PFSK-1 (cell line): Measurements from ENCODE around the gene ZFHX3.

Experiments
- POLR2AphosphoS5 ChIP-seq: IDR thresholded peaks from 2 replicates; pipeline ENCODE4 v1.6.1; 2012; ENCODE audit warnings: low read depth, mild to moderate bottlenecking, control low read depth, low read length, moderate library complexity
- SIN3A ChIP-seq: IDR thresholded peaks from 2 replicates; pipeline ENCODE4 v1.6.1; 2012; ENCODE audit warnings: mild to moderate bottlenecking, low read length, moderate library complexity, borderline replicate concordance; ENCODE audit not compliant: insufficient read depth
- TAF1 ChIP-seq: IDR thresholded peaks from 2 replicates; pipeline ENCODE4 v1.6.1; 2012; ENCODE audit warnings: low read length, control low read depth, borderline replicate concordance; ENCODE audit not compliant: insufficient read depth
- TF ChIP-seq, protein P1 (sequence below), 2 experiments: IDR thresholded peaks; 2 replicates each; pipeline versions ENCODE4 v1.6.1 to v1.8.0; 2011 to 2012; ENCODE audit warnings: low read depth in 2 of 2, low read length in 2 of 2, control low read depth in 1 of 2, inconsistent platforms in 1 of 2, mild to moderate bottlenecking in 1 of 2, moderate library complexity in 1 of 2; ENCODE audit not compliant: insufficient read depth in 1 of 2

DNA sequence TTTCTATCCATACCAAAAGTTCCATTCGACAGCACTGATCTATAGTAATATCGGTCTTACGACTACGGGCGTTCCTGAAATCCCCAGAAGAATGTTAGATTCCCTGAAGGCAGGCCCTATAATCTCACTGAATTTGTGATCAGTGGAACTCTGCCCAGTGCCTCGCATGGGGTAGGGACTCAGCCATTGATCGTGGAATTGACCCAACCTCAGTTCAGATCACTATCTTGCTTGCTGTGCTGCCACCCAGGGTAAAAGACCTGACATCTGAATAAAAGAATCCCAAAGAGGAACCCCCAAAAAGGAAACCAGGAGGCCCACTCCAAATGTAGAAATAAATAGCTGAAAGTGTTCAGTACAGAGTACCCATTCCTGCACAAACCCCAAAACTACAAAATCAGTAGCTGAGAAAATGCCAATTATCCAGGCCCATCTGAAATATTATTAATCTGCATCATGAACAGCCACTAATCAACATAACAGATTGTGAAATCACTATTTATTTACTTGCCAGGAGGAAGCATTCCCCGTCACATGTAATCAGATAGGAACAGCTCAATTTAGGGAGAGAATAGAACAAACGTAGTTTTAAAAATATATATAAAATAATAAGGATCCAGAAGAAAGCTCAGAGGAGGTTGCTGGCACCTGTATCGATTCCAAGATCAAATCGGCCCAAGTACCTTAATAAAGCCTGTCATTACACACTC is 221.9 kb downstream of the ZFHX3 start:
- TF ChIP-seq POLR2AphosphoS5 (no peak), SIN3A (no peak), TAF1 (no peak)
- TF ChIP-seq, protein P1, sequence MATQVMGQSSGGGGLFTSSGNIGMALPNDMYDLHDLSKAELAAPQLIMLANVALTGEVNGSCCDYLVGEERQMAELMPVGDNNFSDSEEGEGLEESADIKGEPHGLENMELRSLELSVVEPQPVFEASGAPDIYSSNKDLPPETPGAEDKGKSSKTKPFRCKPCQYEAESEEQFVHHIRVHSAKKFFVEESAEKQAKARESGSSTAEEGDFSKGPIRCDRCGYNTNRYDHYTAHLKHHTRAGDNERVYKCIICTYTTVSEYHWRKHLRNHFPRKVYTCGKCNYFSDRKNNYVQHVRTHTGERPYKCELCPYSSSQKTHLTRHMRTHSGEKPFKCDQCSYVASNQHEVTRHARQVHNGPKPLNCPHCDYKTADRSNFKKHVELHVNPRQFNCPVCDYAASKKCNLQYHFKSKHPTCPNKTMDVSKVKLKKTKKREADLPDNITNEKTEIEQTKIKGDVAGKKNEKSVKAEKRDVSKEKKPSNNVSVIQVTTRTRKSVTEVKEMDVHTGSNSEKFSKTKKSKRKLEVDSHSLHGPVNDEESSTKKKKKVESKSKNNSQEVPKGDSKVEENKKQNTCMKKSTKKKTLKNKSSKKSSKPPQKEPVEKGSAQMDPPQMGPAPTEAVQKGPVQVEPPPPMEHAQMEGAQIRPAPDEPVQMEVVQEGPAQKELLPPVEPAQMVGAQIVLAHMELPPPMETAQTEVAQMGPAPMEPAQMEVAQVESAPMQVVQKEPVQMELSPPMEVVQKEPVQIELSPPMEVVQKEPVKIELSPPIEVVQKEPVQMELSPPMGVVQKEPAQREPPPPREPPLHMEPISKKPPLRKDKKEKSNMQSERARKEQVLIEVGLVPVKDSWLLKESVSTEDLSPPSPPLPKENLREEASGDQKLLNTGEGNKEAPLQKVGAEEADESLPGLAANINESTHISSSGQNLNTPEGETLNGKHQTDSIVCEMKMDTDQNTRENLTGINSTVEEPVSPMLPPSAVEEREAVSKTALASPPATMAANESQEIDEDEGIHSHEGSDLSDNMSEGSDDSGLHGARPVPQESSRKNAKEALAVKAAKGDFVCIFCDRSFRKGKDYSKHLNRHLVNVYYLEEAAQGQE (IDR thresholded peaks at IDR 0.05; ENCODE audit: insufficient read depth in 1 of 2, low read depth in 2 of 2, low read length in 2 of 2) = no peak
